Panc1 (cell line): ENCODE results near the gene ARPP21. TPM values are rescaled to one million over a fixed set of nuclear protein-coding genes. Genes with fewer than 3 reads are reported as not detected.

Experiments used
- ATAC-seq: fragments of 200-7000 bp; cut with Tn5 transposase; 2 replicates; pipeline ENCODE4 v1.9.1; 2020; ENCODE audit warnings: mild to moderate bottlenecking, moderate library complexity
- BruUV-seq: library from RNA; stranded (reverse); fragments of 400-500 nt; replicated peaks from 2 replicates; lab custom pipeline; 2021; lab: Mats Ljungman, UMichigan
- CTCF ChIA-PET: fragments of 300-600 bp; sonication (Branson Sonifier 250); formaldehyde crosslinking; loops from one replicate; lab custom pipeline; 2022; ENCODE audit warnings: antibody characterized with exemption; lab: Charles Lee
- POLR2A ChIA-PET: fragments of 300-600 bp; sonication (Branson Sonifier 250); formaldehyde crosslinking; loops from one replicate; lab custom pipeline; 2022; ENCODE audit warnings: antibody characterized with exemption; lab: Charles Lee
- DNase-seq: peaks from one replicate; pipeline ENCODE4 v3.0.0-alpha.2; 2010; ENCODE audit warnings: low read depth, low spot score
- H3K27ac ChIP-seq: 2 replicates; pipeline ENCODE4 v1.5.1; 2011; ENCODE audit warnings: mild to moderate bottlenecking, low read length, inconsistent platforms
- H3K27me3 ChIP-seq: fragments of 200-500 bp; sonication (Bioruptor generic); 2 replicates; pipeline ENCODE4 v1.6.0; 2014; ENCODE audit warnings: low read length, inconsistent platforms; ENCODE audit not compliant: control insufficient read depth, insufficient read depth
- H3K36me3 ChIP-seq: fragments of 200-500 bp; sonication (Bioruptor generic); 2 replicates; pipeline ENCODE4 v1.5.1; 2014; ENCODE audit warnings: inconsistent platforms, mild to moderate bottlenecking, low read length, moderate library complexity; ENCODE audit not compliant: control insufficient read depth, insufficient read depth
- H3K4me1 ChIP-seq: 2 replicates; pipeline ENCODE4 v1.5.1; 2011; ENCODE audit warnings: inconsistent platforms, mild to moderate bottlenecking, low read length, moderate library complexity; ENCODE audit not compliant: control insufficient read depth, insufficient read depth
- H3K4me3 ChIP-seq, 2 experiments: 2 replicates each; pipeline ENCODE4 v1.5.1; 2011 to 2012; ENCODE audit warnings: low read depth in 2 of 2, low read length in 2 of 2, mild to moderate bottlenecking in 2 of 2, inconsistent platforms in 1 of 2, moderate library complexity in 1 of 2
- H3K9me3 ChIP-seq: fragments of 200-500 bp; sonication (Bioruptor generic); 2 replicates; pipeline ENCODE4 v1.5.1; 2014; ENCODE audit warnings: low read depth, mild to moderate bottlenecking, inconsistent platforms, low read length, moderate library complexity; ENCODE audit not compliant: control insufficient read depth, insufficient read depth
- CTCF ChIP-seq: fragments of 450-650 bp; IDR thresholded peaks from 2 replicates; pipeline ENCODE4 v1.5.1; 2017; ENCODE audit warnings: mild to moderate bottlenecking
- POLR2AphosphoS5 ChIP-seq: IDR thresholded peaks from 2 replicates; pipeline ENCODE4 v1.6.1; 2012; ENCODE audit warnings: mild to moderate bottlenecking, low read depth, low read length, moderate library complexity
- SIN3A ChIP-seq: IDR thresholded peaks from 2 replicates; pipeline ENCODE4 v1.6.1; 2012; ENCODE audit warnings: low read depth, mild to moderate bottlenecking, low read length, moderate library complexity, borderline replicate concordance; ENCODE audit not compliant: insufficient read depth
- TCF7L2 ChIP-seq: IDR thresholded peaks from 2 replicates; pipeline ENCODE4 v1.6.1; 2011; ENCODE audit warnings: mild to moderate bottlenecking, low read depth, low read length, inconsistent platforms
- in situ Hi-C: cut with HindIII; loops from 2 replicates; pipeline ENCODE4 v1.10.0; 2016; ENCODE audit warnings: low sequenced_read_pairs, low pct_unique_long_range_greater_than_20kb
- intact Hi-C: fragments of 100-400 bp; cut with micrococcal nuclease; formaldehyde crosslinking; loops from one replicate; pipeline ENCODE4 v1.10.0; 2022; ENCODE audit not compliant: unreplicated experiment
- total RNA-seq: library from RNA; stranded (reverse); gene quantifications from one replicate; pipeline ENCODE4 v1.2.1, GENCODE V29; 2021; ENCODE audit not compliant: unreplicated experiment
- TF ChIP-seq, protein P1 (sequence below), 2 experiments: IDR thresholded peaks; 2 replicates each; pipeline ENCODE4 v1.6.1; 2011 to 2012; ENCODE audit warnings: low read depth in 2 of 2, control low read depth in 1 of 2, low read length in 1 of 2, mild to moderate bottlenecking in 1 of 2, moderate library complexity in 1 of 2; ENCODE audit not compliant: insufficient read depth in 1 of 2

The ARPP21 gene
- total RNA-seq, 1 experiment from 2014 or later, result not detected

DNA sequence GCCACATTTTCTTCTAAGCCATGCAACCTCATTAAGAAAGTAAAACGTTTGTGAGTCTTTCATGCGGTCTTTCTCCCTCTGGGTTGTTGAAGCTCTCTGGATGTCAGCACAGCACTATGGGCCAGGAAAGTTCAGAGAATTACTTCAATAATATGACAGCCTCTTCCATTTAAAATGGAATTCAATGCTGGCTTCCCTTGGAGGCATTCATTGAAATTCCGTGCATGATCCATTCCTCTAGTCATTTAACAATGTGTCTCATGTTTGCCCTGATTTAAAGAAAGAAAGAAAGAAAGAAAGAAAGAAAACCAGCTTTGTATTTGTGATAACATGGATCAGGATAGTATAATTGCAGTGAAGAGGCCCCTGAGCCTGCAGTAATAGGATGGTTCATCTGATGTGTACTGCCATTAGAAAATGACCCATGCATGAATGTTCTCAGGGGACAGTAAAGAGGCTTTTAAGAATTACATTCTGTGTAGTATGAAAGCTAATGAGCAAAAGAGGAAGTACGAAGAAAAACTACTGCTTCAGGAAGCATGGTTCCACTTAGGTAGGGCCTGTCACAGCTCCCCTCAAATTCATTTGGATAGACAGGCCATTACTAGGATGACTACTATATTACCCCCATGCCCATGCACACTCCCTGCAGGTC, 146.0 kb downstream of the ARPP21 start:
- TF ChIP-seq CTCF (no peak), TCF7L2 (no peak), POLR2AphosphoS5 (no peak), SIN3A (no peak)
- TF ChIP-seq, protein P1, sequence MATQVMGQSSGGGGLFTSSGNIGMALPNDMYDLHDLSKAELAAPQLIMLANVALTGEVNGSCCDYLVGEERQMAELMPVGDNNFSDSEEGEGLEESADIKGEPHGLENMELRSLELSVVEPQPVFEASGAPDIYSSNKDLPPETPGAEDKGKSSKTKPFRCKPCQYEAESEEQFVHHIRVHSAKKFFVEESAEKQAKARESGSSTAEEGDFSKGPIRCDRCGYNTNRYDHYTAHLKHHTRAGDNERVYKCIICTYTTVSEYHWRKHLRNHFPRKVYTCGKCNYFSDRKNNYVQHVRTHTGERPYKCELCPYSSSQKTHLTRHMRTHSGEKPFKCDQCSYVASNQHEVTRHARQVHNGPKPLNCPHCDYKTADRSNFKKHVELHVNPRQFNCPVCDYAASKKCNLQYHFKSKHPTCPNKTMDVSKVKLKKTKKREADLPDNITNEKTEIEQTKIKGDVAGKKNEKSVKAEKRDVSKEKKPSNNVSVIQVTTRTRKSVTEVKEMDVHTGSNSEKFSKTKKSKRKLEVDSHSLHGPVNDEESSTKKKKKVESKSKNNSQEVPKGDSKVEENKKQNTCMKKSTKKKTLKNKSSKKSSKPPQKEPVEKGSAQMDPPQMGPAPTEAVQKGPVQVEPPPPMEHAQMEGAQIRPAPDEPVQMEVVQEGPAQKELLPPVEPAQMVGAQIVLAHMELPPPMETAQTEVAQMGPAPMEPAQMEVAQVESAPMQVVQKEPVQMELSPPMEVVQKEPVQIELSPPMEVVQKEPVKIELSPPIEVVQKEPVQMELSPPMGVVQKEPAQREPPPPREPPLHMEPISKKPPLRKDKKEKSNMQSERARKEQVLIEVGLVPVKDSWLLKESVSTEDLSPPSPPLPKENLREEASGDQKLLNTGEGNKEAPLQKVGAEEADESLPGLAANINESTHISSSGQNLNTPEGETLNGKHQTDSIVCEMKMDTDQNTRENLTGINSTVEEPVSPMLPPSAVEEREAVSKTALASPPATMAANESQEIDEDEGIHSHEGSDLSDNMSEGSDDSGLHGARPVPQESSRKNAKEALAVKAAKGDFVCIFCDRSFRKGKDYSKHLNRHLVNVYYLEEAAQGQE (IDR thresholded peaks at IDR 0.05; ENCODE audit: insufficient read depth in 1 of 2, low read depth in 2 of 2, low read length in 1 of 2), result no peak
- Histone ChIP-seq H3K36me3 (no peaks in the 10 kb centered on the region), H3K4me3 (no peak overlapping the region), H3K9me3 (no peaks in the 10 kb centered on the region), H3K27me3 (no peaks in the 10 kb centered on the region), H3K4me1 (no peaks in the 10 kb centered on the region), H3K27ac (no peak overlapping the region)
- in situ Hi-C loops (no loop called here), intact Hi-C loops (no loop called here)
- ChIA-PET CTCF (no interaction called here), POLR2A (no interaction called here)
- ATAC-seq (no peak), DNase-seq (no peak)
- no TSS peak for BruUV-seq

DNA sequence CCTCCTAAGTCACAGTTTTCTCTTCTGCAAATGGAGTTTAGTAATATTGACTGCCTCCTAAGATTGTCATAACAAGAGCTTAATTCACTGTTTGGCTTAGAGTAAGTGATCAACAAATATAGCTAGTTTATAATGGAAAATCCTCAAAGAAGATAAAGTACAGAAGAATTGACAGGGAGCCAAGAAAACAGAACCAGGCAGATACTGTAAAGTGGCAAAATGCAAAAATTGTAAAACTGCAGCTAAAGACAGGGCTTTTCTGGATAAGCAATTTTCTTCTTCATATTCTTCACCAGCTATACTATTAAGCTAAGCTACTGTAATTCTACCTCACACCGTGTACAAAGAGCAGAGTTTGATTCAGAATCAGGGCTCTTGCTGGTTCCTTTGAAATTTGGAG, 148.6 kb downstream of the ARPP21 start:
- BruUV-seq, result no TSS peak
- TF ChIP-seq CTCF (no peak), SIN3A (no peak), TCF7L2 (no peak), POLR2AphosphoS5 (no peak)
- TF ChIP-seq, protein P1 (IDR thresholded peaks at IDR 0.05; ENCODE audit: insufficient read depth in 1 of 2, low read depth in 2 of 2, low read length in 1 of 2), result no peak
- Histone ChIP-seq H3K27me3 (no peaks in the 10 kb centered on the region), H3K36me3 (no peaks in the 10 kb centered on the region), H3K4me1 (no peaks in the 10 kb centered on the region), H3K9me3 (no peaks in the 10 kb centered on the region), H3K27ac (no peak overlapping the region), H3K4me3 (no peak overlapping the region)
- ATAC-seq (no peak), DNase-seq (no peak)
- intact Hi-C loops (no loop called here), in situ Hi-C loops (no loop called here)
- POLR2A ChIA-PET, result no interaction called here
- CTCF ChIA-PET, result no interaction called here
